Nephron progenitor cell (in vitro differentiated cells): Measurements from ENCODE around the gene CDC42BPA.

Experiments
- DNase-seq: peaks from one replicate; pipeline ENCODE4 v3.0.0; 2021
- H3K27ac Mint-ChIP-seq: 2 replicates; pipeline ENCODE4 v1.8.0; 2021; ENCODE audit warnings: mild to moderate bottlenecking, moderate library complexity, mixed read lengths
- H3K27me3 Mint-ChIP-seq: 2 replicates; pipeline ENCODE4 v1.8.0; 2021; ENCODE audit warnings: mild to moderate bottlenecking, low read depth, mixed read lengths; ENCODE audit not compliant: poor library complexity
- H3K36me3 Mint-ChIP-seq: 2 replicates; pipeline ENCODE4 v1.8.0; 2021; ENCODE audit warnings: low read depth, mixed read lengths
- H3K4me1 Mint-ChIP-seq: 2 replicates; pipeline ENCODE4 v1.8.0; 2021; ENCODE audit warnings: mixed read lengths
- H3K4me3 Mint-ChIP-seq: 2 replicates; pipeline ENCODE4 v1.8.0; 2021; ENCODE audit warnings: mild to moderate bottlenecking, moderate library complexity, mixed read lengths
- H3K9me3 Mint-ChIP-seq: 2 replicates; pipeline ENCODE4 v1.8.0; 2021; ENCODE audit warnings: mild to moderate bottlenecking, moderate library complexity, mixed read lengths
- TF ChIP-seq, protein P1 (sequence below): fragments of 200-600 bp; sonication (generic); IDR thresholded peaks from 2 replicates; pipeline ENCODE4 v1.5.0; 2021; ENCODE audit warnings: antibody characterized with exemption

CDC42BPA gene

DNA sequence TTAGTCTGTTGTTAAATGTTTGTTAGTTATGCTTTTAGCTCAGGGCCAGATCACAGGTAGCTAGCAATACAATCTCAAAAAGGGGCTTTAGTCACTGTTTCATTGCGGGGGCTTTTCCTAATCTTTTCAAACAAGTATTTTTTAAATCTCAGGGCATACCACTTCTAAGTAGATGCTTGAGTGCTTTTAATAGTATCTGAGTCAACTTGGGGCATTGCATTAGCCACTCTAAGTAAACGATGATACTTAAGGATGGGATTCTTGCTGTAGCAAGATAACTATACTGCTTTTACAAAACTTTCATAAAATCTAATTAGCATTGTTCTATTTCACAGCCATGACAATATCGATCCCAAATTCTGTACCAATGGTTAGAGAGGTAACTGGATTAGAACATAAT is 11.6 kb downstream of the CDC42BPA start:
- H3K9me3 Mint-ChIP-seq: no peaks in the 10 kb centered on the region
- no peak overlapping the region for H3K4me3 Mint-ChIP-seq
- TF ChIP-seq, protein P1, sequence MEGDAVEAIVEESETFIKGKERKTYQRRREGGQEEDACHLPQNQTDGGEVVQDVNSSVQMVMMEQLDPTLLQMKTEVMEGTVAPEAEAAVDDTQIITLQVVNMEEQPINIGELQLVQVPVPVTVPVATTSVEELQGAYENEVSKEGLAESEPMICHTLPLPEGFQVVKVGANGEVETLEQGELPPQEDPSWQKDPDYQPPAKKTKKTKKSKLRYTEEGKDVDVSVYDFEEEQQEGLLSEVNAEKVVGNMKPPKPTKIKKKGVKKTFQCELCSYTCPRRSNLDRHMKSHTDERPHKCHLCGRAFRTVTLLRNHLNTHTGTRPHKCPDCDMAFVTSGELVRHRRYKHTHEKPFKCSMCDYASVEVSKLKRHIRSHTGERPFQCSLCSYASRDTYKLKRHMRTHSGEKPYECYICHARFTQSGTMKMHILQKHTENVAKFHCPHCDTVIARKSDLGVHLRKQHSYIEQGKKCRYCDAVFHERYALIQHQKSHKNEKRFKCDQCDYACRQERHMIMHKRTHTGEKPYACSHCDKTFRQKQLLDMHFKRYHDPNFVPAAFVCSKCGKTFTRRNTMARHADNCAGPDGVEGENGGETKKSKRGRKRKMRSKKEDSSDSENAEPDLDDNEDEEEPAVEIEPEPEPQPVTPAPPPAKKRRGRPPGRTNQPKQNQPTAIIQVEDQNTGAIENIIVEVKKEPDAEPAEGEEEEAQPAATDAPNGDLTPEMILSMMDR: no peak
- DNase-seq: no peak
- no peaks in the 10 kb centered on the region for H3K27me3 Mint-ChIP-seq
- no peaks in the 10 kb centered on the region for H3K4me1 Mint-ChIP-seq
- no peak overlapping the region for H3K27ac Mint-ChIP-seq
- H3K36me3 Mint-ChIP-seq: peaks cover 19% of the 10 kb centered on the region

DNA sequence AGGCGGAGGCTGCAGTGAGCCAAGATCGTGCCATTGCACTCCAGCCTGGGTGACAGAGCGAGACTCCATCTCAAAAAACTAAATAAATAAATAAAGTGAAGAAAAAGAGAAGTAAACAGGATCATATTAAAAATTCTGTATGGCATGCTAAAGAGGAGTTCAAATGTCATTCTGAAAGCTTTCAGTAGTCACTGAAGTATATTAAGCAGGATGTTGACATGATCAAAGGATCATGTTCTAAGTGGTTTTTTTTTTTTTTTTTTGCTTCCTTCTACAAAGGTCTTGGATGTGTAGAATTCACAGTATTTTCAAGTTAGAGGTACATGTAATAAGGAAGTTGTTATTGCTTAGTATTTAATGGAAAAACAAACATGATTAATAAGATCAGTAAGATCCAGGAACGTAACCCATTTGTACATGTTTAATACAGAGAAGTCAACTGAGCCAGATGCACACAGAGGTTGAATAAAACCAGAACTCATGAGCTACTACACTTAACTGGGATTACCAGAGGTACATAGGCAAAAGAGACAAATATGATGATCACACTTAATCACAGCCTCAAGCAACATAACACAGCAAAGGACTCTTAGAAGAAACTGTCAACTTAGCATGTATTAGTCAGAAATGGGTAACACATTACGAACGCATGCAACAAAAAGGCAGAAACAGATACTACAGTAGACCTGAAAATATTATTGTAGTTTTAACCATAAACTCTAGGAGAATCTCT is 12.2 kb downstream of the CDC42BPA start:
- DNase-seq: no peak
- Mint-ChIP-seq H3K27ac (no peak overlapping the region), H3K36me3 (peaks cover 13% of the 10 kb centered on the region), H3K9me3 (no peaks in the 10 kb centered on the region), H3K4me1 (no peaks in the 10 kb centered on the region), H3K27me3 (no peaks in the 10 kb centered on the region), H3K4me3 (no peak overlapping the region)
- TF ChIP-seq, protein P1: no peak

DNA sequence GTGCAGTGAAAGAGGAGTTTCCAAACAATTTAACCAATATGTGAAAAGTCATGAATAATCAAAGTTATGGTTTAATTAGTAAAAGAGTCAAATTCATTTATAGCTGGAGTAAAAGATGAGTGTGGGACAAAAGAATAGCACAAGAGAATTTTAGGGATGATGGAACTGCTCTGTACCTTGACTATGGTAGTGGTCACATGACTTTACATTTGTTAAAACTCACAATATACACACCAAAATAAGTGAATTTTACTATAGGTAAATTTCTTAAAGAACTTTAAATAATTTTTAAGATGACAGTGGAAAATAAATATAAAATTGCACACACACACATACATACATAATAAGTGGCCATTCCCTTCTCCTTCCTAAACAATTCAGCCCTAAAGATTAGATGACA is 13.6 kb downstream of the CDC42BPA start:
- Mint-ChIP-seq H3K9me3 (no peaks in the 10 kb centered on the region), H3K4me3 (no peak overlapping the region), H3K27ac (no peak overlapping the region), H3K27me3 (no peaks in the 10 kb centered on the region), H3K4me1 (no peaks in the 10 kb centered on the region), H3K36me3 (peaks cover 5% of the 10 kb centered on the region)
- no peak for DNase-seq
- TF ChIP-seq, protein P1: no peak

DNA sequence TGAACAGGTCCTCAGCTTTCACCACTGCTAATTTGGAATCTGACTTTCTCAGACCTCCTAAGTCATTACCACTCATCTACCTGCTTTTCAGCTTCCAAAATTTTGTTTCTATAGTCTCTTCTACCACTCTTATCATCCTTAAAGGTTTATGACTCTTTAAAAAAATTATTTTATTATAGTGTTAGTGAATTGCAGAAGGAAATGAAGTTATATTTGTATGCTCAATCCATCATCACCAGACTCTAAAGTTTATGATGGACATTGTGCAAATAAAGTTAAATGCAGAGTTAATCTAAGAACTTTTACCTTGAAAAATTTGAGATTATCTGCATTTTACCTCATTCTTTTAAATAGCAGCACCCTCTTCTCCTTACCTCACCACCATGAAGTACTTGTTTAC is 14.6 kb downstream of the CDC42BPA start:
- TF ChIP-seq, protein P1: no peak
- H3K4me1 Mint-ChIP-seq: no peaks in the 10 kb centered on the region
- no peak for DNase-seq
- no peak overlapping the region for H3K27ac Mint-ChIP-seq
- H3K4me3 Mint-ChIP-seq: no peak overlapping the region
- no peaks in the 10 kb centered on the region for H3K27me3 Mint-ChIP-seq
- no peaks in the 10 kb centered on the region for H3K9me3 Mint-ChIP-seq
- H3K36me3 Mint-ChIP-seq: peaks cover 5% of the 10 kb centered on the region

DNA sequence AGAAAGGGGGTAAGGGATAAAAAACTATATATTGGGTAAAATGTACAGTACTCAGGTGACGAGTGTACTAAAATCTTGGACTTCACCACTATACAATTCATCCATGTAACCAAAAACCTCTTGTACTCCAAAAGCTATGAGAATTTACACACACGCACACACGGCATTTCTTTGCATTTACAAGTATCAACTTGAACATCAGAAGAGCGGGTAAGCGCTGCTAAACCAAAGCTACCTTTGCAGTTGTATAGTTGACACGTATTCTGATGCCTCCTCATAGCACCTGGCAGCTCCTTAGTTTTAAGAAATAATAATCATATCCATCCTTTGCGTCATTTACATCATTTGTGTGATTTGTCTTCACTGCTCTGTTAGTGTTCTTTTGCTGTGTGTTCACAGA is 17.6 kb downstream of the CDC42BPA start:
- TF ChIP-seq, protein P1: no peak
- DNase-seq: no peak
- Mint-ChIP-seq H3K4me1 (no peaks in the 10 kb centered on the region), H3K27me3 (no peaks in the 10 kb centered on the region), H3K4me3 (no peak overlapping the region), H3K36me3 (peaks cover 14% of the 10 kb centered on the region), H3K9me3 (peaks cover 3% of the 10 kb centered on the region), H3K27ac (no peak overlapping the region)

DNA sequence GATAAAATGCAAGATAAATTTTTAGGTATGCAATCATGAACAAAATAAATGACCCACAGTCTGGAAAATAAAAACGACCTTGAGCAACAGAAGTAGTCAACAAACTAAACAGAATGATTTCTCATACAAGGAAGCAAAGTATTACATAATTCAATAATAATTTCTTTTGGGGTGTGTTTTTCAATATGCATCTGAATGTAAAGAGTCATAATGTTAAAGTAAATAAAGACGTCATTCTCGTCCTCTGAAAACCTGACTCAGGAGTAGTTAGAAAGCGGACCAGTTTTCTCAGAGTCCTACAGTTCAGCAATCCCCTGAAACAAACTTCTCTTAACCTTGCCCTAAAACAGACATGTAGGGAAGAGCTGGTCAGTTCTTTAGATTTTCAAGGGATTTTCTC is 18.6 kb downstream of the CDC42BPA start:
- no peak overlapping the region for H3K4me3 Mint-ChIP-seq
- H3K9me3 Mint-ChIP-seq: peaks cover 3% of the 10 kb centered on the region
- TF ChIP-seq, protein P1: no peak
- no peak overlapping the region for H3K27ac Mint-ChIP-seq
- no peaks in the 10 kb centered on the region for H3K4me1 Mint-ChIP-seq
- H3K27me3 Mint-ChIP-seq: no peaks in the 10 kb centered on the region
- peaks cover 19% of the 10 kb centered on the region for H3K36me3 Mint-ChIP-seq
- DNase-seq: no peak
